ENCODE measurements around the gene SOWAHA.

Gene SOWAHA

DNA sequence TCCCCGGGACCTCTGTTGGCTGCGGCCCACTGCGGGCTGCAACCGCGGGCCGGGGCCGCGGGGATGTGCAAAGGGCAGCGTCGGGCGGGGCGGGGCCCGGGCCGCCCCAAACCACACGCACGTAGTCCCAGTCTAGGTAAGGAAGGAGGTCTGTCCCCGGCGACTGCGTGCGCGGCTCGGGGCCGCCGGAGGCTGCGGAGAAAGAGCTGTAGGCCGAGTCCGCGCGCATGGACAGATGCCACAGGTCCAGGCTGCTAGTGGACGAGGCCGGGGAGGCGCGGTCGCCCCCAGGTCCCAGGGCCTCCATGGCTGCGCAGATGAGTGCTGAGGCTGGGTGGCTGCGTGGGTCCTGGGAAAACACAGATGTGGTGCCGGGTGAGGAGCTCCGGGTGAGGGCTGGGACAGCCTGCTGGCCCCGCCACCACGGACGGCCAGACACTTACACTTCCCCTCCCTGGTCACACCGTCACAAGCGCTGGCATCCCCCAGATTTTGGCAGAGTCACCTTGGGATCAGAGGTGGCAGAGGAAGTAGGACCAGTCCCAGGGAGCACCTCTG lies 12.8 kb downstream of the SOWAHA start:
- DNase-seq (ENCODE audit: low read depth in 2 of 2) = no peak

- no peak for DNase-seq (ENCODE audit: low read depth in 2 of 2)
Measured at GRCh38 chr5:132826424-132827082, 13.5 kb downstream of the SOWAHA start.

GRCh38 chr5:132827943-132828673 lies 15.0 kb downstream of the SOWAHA start:
- DNase-seq (ENCODE audit: low read depth in 2 of 2) = no peak

GRCh38 chr5:132828846-132829494 lies 15.9 kb downstream of the SOWAHA start:
- no peak for DNase-seq (ENCODE audit: low read depth in 2 of 2)

GRCh38 chr5:132829742-132830435 lies 16.8 kb downstream of the SOWAHA start:
- DNase-seq (ENCODE audit: low read depth in 2 of 2) = peak; percentile 27 to 52

DNA sequence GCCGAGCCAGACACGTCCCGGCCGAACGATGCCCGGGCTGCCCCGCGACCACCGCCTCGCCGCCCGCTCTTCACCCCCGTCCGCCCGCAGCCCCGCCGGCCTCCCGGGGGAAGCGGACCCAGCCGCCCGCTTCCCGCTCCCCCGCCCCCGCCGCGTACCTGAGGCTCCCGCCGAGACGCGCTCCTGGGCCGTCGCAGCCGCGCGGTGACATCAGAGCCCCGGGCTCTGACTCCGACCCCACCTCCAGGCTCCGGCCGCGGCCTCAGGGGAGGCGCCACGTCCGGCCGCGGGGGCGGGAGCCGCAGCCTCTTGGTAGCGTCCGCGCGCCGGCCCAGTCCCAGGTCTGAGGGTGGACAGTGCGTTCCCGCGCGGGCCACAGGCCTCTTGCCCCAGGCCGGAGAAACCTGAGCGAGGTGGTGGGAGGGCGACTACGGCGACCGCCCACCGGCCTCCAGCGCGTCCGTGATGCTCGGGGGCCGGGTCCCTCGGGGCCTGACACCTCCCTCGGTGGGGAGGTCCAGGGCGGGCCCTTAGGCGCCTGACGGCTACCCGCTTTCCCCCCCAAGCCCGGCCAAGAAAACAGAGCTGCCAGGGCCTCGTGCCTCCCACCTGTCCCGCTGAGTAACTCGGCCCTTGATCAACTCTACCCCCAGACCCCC lies 17.5 kb downstream of the SOWAHA start, which contains the start of gene SHROOM1:
TSS of gene SHROOM1 (minus strand) at position 212 of the 659 bp plus-strand sequence. CDS start 4,507 bp downstream, outside the sequence.
- DNase-seq (ENCODE audit: low read depth in 2 of 2) = no peak

DNA sequence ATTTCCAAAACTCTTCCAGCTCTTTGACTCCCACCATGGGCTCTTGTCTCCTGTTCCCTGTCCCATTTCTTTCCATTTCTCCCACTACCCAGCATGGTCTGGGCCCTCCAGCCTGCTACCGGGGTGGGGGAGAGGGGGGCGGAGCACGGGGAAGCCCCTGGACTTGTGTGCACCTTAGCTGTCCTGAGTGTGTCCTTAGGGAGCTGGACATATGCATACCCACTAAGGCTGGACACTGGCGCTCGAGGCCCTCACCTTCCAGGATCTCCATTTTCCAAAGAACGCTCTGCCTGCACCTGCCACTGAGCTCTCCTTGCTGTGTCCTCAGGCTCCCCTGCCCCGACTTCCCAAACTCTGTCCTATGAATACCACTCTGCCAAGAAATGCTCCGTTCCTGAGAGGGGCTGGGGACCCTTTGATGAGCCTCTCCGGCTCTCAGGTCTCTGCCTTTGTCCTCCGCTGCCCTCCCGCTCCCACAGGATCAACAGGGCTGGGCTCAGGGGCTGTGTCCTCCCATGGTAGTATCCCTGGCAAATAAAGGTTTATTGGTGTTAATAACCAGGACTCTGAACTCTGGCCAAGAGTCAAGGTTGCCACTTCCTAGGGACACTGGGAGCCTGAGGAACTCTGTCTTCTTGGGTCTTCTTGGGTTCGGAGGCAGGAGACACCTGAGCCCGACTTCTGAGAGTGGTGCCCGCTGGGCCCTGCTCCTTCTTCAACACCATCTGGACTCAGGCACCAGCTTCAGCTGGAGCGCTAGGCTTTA lies 18.2 kb downstream of the SOWAHA start:
- no peak for DNase-seq (ENCODE audit: low read depth in 2 of 2)

DNA sequence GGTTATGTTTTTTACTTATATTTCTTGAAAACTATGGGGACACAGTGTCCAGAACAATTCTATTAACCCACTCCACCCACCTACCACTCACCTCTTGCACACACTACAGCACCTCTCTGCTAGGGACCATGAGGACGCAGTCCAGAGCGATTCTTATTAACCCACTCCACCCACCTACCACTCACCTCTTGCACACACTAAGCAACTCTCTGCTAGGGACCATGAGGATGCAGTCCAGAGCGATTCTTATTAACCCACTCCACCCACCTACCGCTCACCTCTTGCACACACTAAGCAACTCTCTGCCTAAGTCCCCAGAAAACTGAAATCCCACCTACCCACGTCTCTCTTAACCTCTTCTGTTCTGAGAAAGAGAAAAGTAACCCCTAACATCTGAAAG lies 19.5 kb downstream of the SOWAHA start:
- DNase-seq (ENCODE audit: low read depth in 2 of 2) = no peak

GRCh38 chr5:132834057-132834456 lies 21.0 kb downstream of the SOWAHA start:
- no peak for DNase-seq (ENCODE audit: low read depth in 2 of 2)

DNA sequence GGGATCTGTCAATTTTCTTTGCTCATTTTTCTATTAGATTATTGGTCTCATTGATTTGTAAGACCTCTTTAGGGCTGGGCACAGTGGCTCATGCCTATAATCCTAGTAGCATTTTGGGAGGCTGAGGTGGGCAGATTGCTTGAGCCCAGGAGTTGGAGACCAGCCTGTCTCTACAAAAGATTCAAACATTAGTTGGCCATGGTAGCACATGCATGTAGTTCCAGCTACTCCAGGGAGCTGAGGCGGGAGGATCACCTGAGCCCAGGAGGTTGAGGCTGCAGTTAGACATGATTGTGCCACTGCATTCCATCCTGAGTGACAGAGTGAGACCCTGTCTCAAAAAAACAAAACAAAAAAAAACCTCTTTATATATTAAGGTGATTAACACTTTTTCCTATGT lies 23.8 kb downstream of the SOWAHA start:
- DNase-seq (ENCODE audit: low read depth in 2 of 2) = no peak

GRCh38 chr5:132837868-132838267 lies 24.8 kb downstream of the SOWAHA start:
- no peak for DNase-seq (ENCODE audit: low read depth in 2 of 2)

DNA sequence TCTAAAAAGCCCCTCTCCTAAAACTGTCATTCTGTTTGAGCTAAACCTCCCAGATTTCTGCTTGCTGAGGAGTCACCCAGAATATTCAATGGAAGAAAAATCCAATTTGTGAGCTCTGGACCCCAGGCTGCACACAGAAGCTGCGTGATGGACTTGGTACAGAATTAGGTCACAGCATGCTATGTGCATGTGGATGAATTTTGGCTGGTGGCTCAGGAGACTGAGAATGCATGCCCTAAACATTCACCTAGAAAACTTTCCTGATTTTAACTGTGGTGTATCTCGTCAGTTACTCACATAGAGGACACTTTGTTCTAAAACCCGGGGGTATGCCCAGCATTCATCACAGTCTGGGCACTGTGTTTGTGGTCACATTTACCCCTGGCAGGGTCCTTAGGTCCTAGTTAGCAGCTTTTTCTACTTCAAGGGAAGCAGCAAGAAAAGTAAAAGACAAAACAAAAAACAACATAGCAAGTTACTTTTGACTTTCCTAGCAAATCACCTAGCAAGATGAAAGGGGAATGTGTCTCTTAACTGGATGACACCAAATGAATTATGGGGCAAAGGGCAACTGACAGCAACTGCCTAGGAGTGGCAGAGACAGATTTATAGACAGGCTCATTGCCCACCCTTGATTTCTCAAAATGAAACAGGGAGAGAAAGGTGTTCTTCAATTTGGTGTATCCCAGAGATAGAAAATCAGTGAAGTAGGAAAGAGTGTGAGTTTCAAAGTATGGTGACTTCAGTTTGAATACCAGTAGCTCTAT lies 25.6 kb downstream of the SOWAHA start:
- DNase-seq (ENCODE audit: low read depth in 2 of 2) = no peak

DNA sequence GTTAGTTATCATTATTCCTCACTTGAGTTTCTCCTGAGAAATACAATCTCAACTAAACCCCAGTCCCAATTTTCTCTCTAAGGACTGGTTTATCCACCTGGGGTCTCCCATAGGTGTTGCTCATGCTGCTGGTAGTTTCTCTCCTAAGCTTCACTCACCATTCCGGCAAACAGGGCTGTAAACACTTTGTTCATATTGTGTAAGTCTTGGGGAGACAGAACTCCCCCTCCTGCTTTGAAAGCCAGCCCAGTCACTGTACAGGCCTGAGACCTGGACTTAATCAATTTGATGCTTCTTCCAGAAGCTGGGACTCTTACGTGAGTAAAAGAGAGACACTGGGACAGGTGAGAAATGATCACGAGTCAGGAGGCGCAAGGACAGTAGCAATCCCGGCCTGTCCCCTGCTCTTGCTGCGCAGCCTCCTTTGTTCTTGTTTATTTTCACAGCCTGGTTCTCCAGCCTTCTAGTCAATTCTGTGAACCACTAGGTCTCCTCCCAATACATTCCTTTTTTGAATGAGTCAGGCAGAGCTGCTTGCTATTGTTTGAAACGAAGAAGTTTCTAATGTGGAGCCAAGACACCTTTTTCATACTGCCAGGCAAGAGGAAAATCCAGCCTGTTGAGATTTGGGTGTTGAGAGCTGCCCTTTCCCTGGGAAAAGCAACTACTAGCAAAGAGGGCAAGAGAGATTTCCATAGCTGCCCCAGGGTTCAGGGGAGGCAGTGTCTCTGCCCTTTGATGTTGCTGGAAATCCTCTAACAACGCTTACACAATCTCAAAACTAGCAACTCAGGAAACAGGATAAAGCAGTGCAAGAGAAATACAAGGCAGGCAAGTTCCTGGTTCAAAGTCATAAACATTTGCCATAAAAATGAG lies 26.6 kb downstream of the SOWAHA start:
- DNase-seq (ENCODE audit: low read depth in 2 of 2) = no peak

DNA sequence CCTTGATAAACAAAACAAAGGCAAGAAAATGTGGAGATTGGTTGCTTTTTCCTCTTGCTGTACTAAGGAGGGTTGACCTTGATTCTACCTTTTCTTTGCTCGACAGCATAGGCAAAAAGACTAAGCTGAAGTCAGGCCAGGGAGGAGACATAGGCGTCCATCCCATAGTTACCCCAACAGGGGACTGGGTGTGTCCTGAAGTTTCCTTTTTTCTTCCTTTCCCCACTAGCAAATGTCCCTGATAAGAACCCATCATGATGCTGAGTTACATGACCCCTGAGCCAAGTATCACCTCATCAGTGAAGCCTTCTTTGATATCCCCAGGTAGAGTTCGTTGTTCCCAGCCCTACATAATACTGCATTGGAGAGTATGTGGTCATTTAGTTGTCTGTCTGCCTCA lies 27.2 kb downstream of the SOWAHA start:
- no peak for DNase-seq (ENCODE audit: low read depth in 2 of 2)

- no peak for DNase-seq (ENCODE audit: low read depth in 2 of 2)
Measured at GRCh38 chr5:132840896-132841295, 27.8 kb downstream of the SOWAHA start.

GRCh38 chr5:132841305-132841704 lies 28.2 kb downstream of the SOWAHA start:
- DNase-seq (ENCODE audit: low read depth in 2 of 2) = no peak

DNA sequence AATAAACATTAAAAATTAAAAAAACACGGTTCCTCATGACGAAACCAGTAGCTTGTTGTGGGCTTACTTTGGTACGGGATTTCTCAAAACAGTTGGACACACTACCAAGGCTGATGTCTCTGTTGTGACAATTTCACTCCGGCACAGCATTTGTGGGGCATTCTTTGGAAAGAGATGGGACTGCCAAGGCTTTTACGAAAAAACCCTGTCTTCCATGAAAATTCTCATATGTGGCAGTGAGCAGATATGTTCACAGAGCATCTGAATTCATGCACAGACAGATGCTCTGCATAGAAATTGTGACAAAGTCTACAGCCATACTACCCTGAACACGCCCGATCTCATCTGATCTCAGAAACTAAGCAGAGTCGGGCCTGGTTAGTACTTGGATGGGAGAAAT lies 35.2 kb downstream of the SOWAHA start:
- no peak for DNase-seq (ENCODE audit: low read depth in 2 of 2)

GRCh38 chr5:132849347-132849746 lies 36.2 kb downstream of the SOWAHA start:
- no peak for DNase-seq (ENCODE audit: low read depth in 2 of 2)

DNA sequence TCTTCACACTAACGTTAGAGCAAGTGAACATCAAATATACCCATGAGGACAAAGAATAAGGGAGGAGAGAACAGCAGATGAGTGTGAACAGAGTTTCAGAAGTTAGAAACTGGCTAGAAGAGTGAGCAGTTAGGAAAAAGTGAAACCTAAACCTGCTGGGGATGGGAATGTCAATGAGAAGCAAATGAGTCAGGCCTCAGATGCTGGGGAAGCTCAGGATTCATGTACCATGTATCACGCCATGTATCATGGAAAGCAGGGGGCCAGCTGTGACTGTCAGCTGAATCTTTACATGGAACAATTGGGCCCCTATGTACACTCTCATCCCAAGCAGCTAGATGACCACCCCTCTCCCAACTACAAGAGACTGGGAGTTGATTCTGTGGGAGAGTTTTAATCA lies 37.0 kb downstream of the SOWAHA start:
- no peak for DNase-seq (ENCODE audit: low read depth in 2 of 2)

All from stimulated activated CD4-positive, alpha-beta T cell treated with anti-CD3 and anti-CD28 coated beads, Interleukin-1b, Interleukin-23, amount 100 ng/mL, for 1 hour (primary cell).